Neuronal stem cell (in vitro differentiated cells): ENCODE results near the gene P2RX3.

Experiments
- DNase-seq: peaks from one replicate; pipeline ENCODE4 v3.0.0-alpha.2; 2013; ENCODE audit warnings: low spot score
- H2AFZ ChIP-seq: one replicate; pipeline ENCODE4 v1.6.1; 2013; ENCODE audit warnings: mild to moderate bottlenecking, low read length, inconsistent platforms
- H2AK5ac ChIP-seq: 2 replicates; pipeline ENCODE4 v1.6.1; 2013; ENCODE audit warnings: low read depth, mild to moderate bottlenecking, inconsistent platforms, low read length, moderate library complexity, mixed read lengths
- H2BK120ac ChIP-seq: 2 replicates; pipeline ENCODE4 v1.6.1; 2013; ENCODE audit warnings: low read depth, mild to moderate bottlenecking, inconsistent platforms, low read length, moderate library complexity, mixed read lengths
- H2BK12ac ChIP-seq: one replicate; pipeline ENCODE4 v1.6.1; 2013; ENCODE audit warnings: low read length, inconsistent platforms
- H2BK15ac ChIP-seq: 2 replicates; pipeline ENCODE4 v1.6.1; 2013; ENCODE audit warnings: mild to moderate bottlenecking, low read length, inconsistent platforms, mixed read lengths
- H2BK5ac ChIP-seq: one replicate; pipeline ENCODE4 v1.6.1; 2013; ENCODE audit warnings: inconsistent platforms, mild to moderate bottlenecking, low read length, moderate library complexity
- H3K14ac ChIP-seq: one replicate; pipeline ENCODE4 v1.6.1; 2013; ENCODE audit warnings: low read length, inconsistent platforms
- H3K18ac ChIP-seq: 2 replicates; pipeline ENCODE4 v1.6.1; 2013; ENCODE audit warnings: low read length, inconsistent platforms
- H3K23ac ChIP-seq: 2 replicates; pipeline ENCODE4 v1.6.1; 2013; ENCODE audit warnings: low read depth, mild to moderate bottlenecking, mixed read lengths, low read length, inconsistent platforms; ENCODE audit not compliant: poor library complexity
- H3K27ac ChIP-seq: replicated peaks from 3 replicates; pipeline ENCODE4 v1.5.1; 2013; ENCODE audit warnings: low read length, inconsistent platforms
- H3K27me3 ChIP-seq, 3 experiments: 2 replicates each; pipeline ENCODE4 v1.6.1; 2013; ENCODE audit warnings: low read length in 3 of 3, mild to moderate bottlenecking in 2 of 3, inconsistent platforms in 1 of 3, low read depth in 1 of 3, mixed read lengths in 1 of 3, moderate library complexity in 1 of 3; ENCODE audit not compliant: control insufficient read depth in 3 of 3, insufficient read depth in 3 of 3
- H3K36me3 ChIP-seq, 2 donors: replicated peaks in 1 of 2; 2 replicates each; pipeline ENCODE4 v1.6.1; 2013; ENCODE audit warnings: low read length in 2 of 2; ENCODE audit not compliant: control insufficient read depth in 2 of 2, insufficient read depth in 2 of 2
- H3K4ac ChIP-seq: 2 replicates; pipeline ENCODE4 v1.6.1; 2013; ENCODE audit warnings: inconsistent platforms, mild to moderate bottlenecking, low read length, moderate library complexity
- H3K4me1 ChIP-seq, 2 donors: 1 replicate in 1 of 2; 2 replicates in 1 of 2; pipeline ENCODE4 v1.6.1; 2013; ENCODE audit warnings: low read length in 2 of 2, low read depth in 1 of 2; ENCODE audit not compliant: control insufficient read depth in 2 of 2, insufficient read depth in 1 of 2
- H3K4me2 ChIP-seq: one replicate; pipeline ENCODE4 v1.6.1; 2013; ENCODE audit warnings: mild to moderate bottlenecking, low read length, inconsistent platforms; ENCODE audit not compliant: insufficient read depth, poor library complexity, severe bottlenecking
- H3K4me3 ChIP-seq, 2 donors: 2 replicates each; pipeline ENCODE4 v1.5.1; 2013; ENCODE audit warnings: low read length in 2 of 2, mild to moderate bottlenecking in 2 of 2, inconsistent platforms in 1 of 2, moderate library complexity in 1 of 2
- H3K79me1 ChIP-seq: one replicate; pipeline ENCODE4 v1.6.1; 2013; ENCODE audit warnings: low read depth, mild to moderate bottlenecking, inconsistent platforms, low read length, moderate library complexity
- H3K9ac ChIP-seq: one replicate; pipeline ENCODE4 v1.6.1; 2013; ENCODE audit warnings: mild to moderate bottlenecking, low read depth, low read length, inconsistent platforms; ENCODE audit not compliant: poor library complexity
- H3K9me3 ChIP-seq, 2 donors: replicated peaks in 1 of 2; 2 replicates each; pipeline versions ENCODE3 to v1.6.1; 2013; ENCODE audit warnings: low read length in 2 of 2, mild to moderate bottlenecking in 2 of 2, inconsistent platforms in 1 of 2, low read depth in 1 of 2, mixed read lengths in 1 of 2, moderate library complexity in 1 of 2; ENCODE audit not compliant: control insufficient read depth in 2 of 2, insufficient read depth in 1 of 2
- H4K8ac ChIP-seq: one replicate; pipeline ENCODE4 v1.6.1; 2013; ENCODE audit warnings: low read depth, mild to moderate bottlenecking, inconsistent platforms, low read length, moderate library complexity
- H4K91ac ChIP-seq: one replicate; pipeline ENCODE4 v1.6.1; 2013; ENCODE audit warnings: low read length, low read depth, mild to moderate bottlenecking, inconsistent platforms; ENCODE audit not compliant: poor library complexity
- WGBS, 2 donors: extraction: QIAGEN DNeasy Blood & Tissue Kit; methylation state at CpG; one replicate each; pipeline ENCODE4 v1.1.7; 2013; ENCODE audit warnings: missing lambda C conversion rate in 2 of 2, mixed read lengths in 1 of 2; ENCODE audit not compliant: insufficient read length in 2 of 2, insufficient replicate concordance in 1 of 2; ENCODE audit errors: extremely low coverage in 2 of 2; 5-methylcytosine and 5-hydroxymethylcytosine counted together

P2RX3 gene

DNA sequence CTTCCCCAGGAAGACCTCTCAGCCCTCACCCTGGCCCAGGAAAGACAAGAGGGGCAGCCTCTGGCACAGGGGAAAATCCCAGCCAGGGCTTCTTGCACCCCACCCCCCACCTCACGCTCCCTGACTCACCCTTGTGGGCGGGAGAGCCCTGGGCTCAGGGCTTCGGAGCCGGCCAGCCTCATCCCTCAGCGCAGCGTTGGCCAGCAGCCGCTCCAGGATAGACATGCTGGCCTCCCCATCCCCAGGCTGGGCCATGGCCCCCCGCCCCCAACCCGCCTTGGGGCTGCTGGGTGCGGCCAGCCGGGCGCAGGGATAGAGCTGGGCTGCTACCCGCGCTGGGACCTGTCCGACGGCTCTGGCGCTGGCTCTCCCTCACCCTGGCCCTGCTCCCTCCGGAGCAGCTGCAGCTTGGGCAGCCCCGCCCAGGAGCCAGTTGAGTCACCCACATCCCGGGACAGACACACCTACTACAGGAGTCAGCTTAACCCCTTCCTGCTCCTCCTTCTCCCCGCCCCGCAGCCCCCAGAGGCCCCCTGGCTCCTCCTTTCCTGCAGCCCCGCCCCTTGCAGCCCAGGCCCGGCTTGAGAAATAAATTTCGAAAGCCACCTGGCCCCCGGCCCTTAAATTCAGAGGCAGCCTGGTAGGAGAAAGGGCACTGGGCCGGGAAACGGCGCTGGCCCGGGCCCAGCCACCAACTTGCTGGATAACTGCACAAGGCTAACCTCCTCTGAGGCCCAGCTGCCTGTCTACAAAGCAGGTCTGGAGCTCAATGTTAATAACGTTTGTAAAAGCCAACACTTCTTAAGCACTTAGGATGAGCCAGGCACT lies 26.8 kb upstream of the P2RX3 start:
- Histone ChIP-seq H3K9ac (peak overlapping the region; percentile 74), H3K27ac (peak overlapping the region; percentile 8), H2AK5ac (no peak overlapping the region), H2BK15ac (no peak overlapping the region), H3K9me3 (peaks cover 0 to under 1% of the 10 kb centered on the region in 2 donors), H3K4me1 (peaks cover 18 to 21% of the 10 kb centered on the region in 2 donors), H3K23ac (no peak overlapping the region), H3K4ac (no peak overlapping the region), H3K14ac (no peak overlapping the region), H2BK5ac (no peak overlapping the region), H3K36me3 (peaks cover 58 to 97% of the 10 kb centered on the region in 2 donors), H3K4me3 (peak overlapping the region in 1 of 2 donors; percentile 68), H3K27me3 (no peaks in the 10 kb centered on the region), H3K79me1 (peaks cover 8% of the 10 kb centered on the region), H2BK12ac (no peak overlapping the region), H2AFZ (no peak overlapping the region), H4K8ac (no peak overlapping the region), H4K91ac (no peak overlapping the region), H2BK120ac (no peak overlapping the region), H3K4me2 (peak overlapping the region; percentile 69), H3K18ac (peak overlapping the region; percentile 89)
- no CpG with 5 or more reads among the region's 31 CpGs for WGBS, 2 donors
- DNase-seq: peak; percentile 75

GRCh38 chr11:57312511-57313021 lies 25.6 kb upstream of the P2RX3 start:
- Histone ChIP-seq H3K4me3 (no peak overlapping the region), H3K36me3 (peaks cover 66 to 98% of the 10 kb centered on the region in 2 donors), H3K4ac (no peak overlapping the region), H4K91ac (no peak overlapping the region), H3K23ac (peak overlapping the region; percentile 49), H2AK5ac (peak overlapping the region; percentile 77), H3K14ac (no peak overlapping the region), H3K9ac (no peak overlapping the region), H3K27ac (no peak overlapping the region), H2BK15ac (no peak overlapping the region), H3K79me1 (peaks cover 8% of the 10 kb centered on the region), H2BK120ac (no peak overlapping the region), H3K4me2 (no peak overlapping the region), H2AFZ (no peak overlapping the region), H4K8ac (no peak overlapping the region), H3K18ac (no peak overlapping the region), H2BK12ac (no peak overlapping the region), H3K4me1 (peaks cover 17 to 25% of the 10 kb centered on the region in 2 donors), H3K27me3 (no peaks in the 10 kb centered on the region), H3K9me3 (peaks cover 0 to 6% of the 10 kb centered on the region in 2 donors), H2BK5ac (no peak overlapping the region)
- no CpG with 5 or more reads among the region's 10 CpGs for WGBS, 2 donors
- no peak for DNase-seq

GRCh38 chr11:57313071-57313787 lies 24.9 kb upstream of the P2RX3 start:
- H2AK5ac ChIP-seq: no peak overlapping the region
- H2BK5ac ChIP-seq: no peak overlapping the region
- H2AFZ ChIP-seq: no peak overlapping the region
- H3K9ac ChIP-seq: no peak overlapping the region
- H3K79me1 ChIP-seq: peaks cover 8% of the 10 kb centered on the region
- H3K27ac ChIP-seq: no peak overlapping the region
- H3K4me2 ChIP-seq: no peak overlapping the region
- H3K9me3 ChIP-seq: peaks cover 0 to 6% of the 10 kb centered on the region in 2 donors
- no peak overlapping the region for H3K23ac ChIP-seq
- H3K4me1 ChIP-seq: peaks cover 17 to 25% of the 10 kb centered on the region in 2 donors
- H2BK15ac ChIP-seq: no peak overlapping the region
- H3K36me3 ChIP-seq: peaks cover 66 to 98% of the 10 kb centered on the region in 2 donors
- H4K8ac ChIP-seq: no peak overlapping the region
- no peak overlapping the region for H3K14ac ChIP-seq
- H4K91ac ChIP-seq: no peak overlapping the region
- no peak overlapping the region for H3K4ac ChIP-seq
- H3K27me3 ChIP-seq: no peaks in the 10 kb centered on the region
- no peak overlapping the region for H2BK120ac ChIP-seq
- H2BK12ac ChIP-seq: no peak overlapping the region
- whole genome bisulfite sequencing, 2 donors: no CpG with 5 or more reads among the region's 26 CpGs
- no peak overlapping the region for H3K4me3 ChIP-seq
- no peak overlapping the region for H3K18ac ChIP-seq
- no peak for DNase-seq

DNA sequence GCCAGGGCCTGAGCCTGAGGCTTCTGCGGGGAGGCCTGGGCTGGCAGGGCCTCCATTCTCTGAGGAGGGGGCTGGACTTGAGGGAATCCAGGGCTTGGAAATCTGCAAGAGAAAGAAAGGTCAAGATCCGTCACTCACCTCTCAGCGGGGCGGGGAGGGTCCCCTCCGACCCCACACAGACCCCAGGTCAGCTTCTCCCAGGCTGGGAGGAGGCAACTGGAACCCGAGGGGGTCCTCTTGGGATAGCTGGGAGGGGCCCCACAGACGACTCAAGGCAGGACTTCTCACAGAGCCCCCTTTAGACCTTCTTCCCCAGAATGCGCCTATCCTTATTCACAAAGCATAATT lies 24.4 kb upstream of the P2RX3 start:
- no peak overlapping the region for H2AFZ ChIP-seq
- peaks cover 67 to 98% of the 10 kb centered on the region in 2 donors for H3K36me3 ChIP-seq
- H3K4me3 ChIP-seq: no peak overlapping the region
- no peak overlapping the region for H2BK12ac ChIP-seq
- no peak overlapping the region for H4K8ac ChIP-seq
- no peak overlapping the region for H2BK5ac ChIP-seq
- peaks cover 17 to 25% of the 10 kb centered on the region in 2 donors for H3K4me1 ChIP-seq
- H3K9ac ChIP-seq: no peak overlapping the region
- no peak overlapping the region for H3K27ac ChIP-seq
- no peak overlapping the region for H3K23ac ChIP-seq
- H2BK120ac ChIP-seq: no peak overlapping the region
- H4K91ac ChIP-seq: no peak overlapping the region
- H3K4ac ChIP-seq: no peak overlapping the region
- H3K27me3 ChIP-seq: no peaks in the 10 kb centered on the region
- DNase-seq: no peak
- H3K79me1 ChIP-seq: peaks cover 8% of the 10 kb centered on the region
- WGBS, 2 donors: no CpG with 5 or more reads among the region's 8 CpGs
- no peak overlapping the region for H3K14ac ChIP-seq
- no peak overlapping the region for H2BK15ac ChIP-seq
- H3K18ac ChIP-seq: no peak overlapping the region
- no peak overlapping the region for H3K4me2 ChIP-seq
- H2AK5ac ChIP-seq: no peak overlapping the region
- H3K9me3 ChIP-seq: peaks cover 0 to 6% of the 10 kb centered on the region in 2 donors
